ENCODE data around the gene C19orf25. TPM values are rescaled to one million over a fixed set of nuclear protein-coding genes. Genes with fewer than 3 reads are reported as not detected.

Gene C19orf25
- polyA plus RNA-seq, 1 donor from 2014 or later, result 80.2 TPM

- Histone ChIP-seq H4K20me1 (ENCODE audit: insufficient read depth) (no peaks in the 10 kb centered on the region), H3K4me2 (ENCODE audit: low read length) (no peak overlapping the region), H3K27me3 (ENCODE audit: insufficient read depth, low read depth, low read length) (peaks cover 19% of the 10 kb centered on the region), H3K9me2 (ENCODE audit: insufficient read depth, low read length) (no peaks in the 10 kb centered on the region), H2AFZ (ENCODE audit: low read depth, low read length) (peak overlapping the region; percentile 18), H3K79me2 (replicated peaks; ENCODE audit: insufficient read depth, low read length) (no peaks in the 10 kb centered on the region), H3K27ac (ENCODE audit: low read length) (peak overlapping the region; percentile 95), H3K9ac (ENCODE audit: low read length) (peak overlapping the region; percentile 86), H3K36me3 (ENCODE audit: insufficient read depth, low read length) (no peaks in the 10 kb centered on the region), H3F3A (ENCODE audit: insufficient read depth, low read length, poor library complexity, severe bottlenecking) (no peaks in the 10 kb centered on the region), H3K9me3 (ENCODE audit: low read length) (no peaks in the 10 kb centered on the region), H3K4me3 (ENCODE audit: low read length) (peak overlapping the region; percentile 73)
- TF ChIP-seq MXI1 (conservative IDR thresholded peaks at IDR 0.05; ENCODE audit: poor library complexity, severe bottlenecking), result no peak
- TF ChIP-seq RAD21 (conservative IDR thresholded peaks at IDR 0.05), result no peak
- TF ChIP-seq EZH2 (IDR thresholded peaks at IDR 0.05; ENCODE audit: borderline replicate concordance, insufficient read depth, low read length, poor library complexity, severe bottlenecking), result no peak
- TF ChIP-seq EP300 (conservative IDR thresholded peaks at IDR 0.05; ENCODE audit: poor library complexity, severe bottlenecking), result no peak
- no peak for TF ChIP-seq SMC3 (conservative IDR thresholded peaks at IDR 0.05; ENCODE audit: poor library complexity)
- no peak for TF ChIP-seq TAF1 (IDR thresholded peaks at IDR 0.05; ENCODE audit: low read depth)
- TF ChIP-seq POLR2AphosphoS5 (IDR thresholded peaks at IDR 0.05), result no peak
- no peak for TF ChIP-seq REST (IDR thresholded peaks at IDR 0.05; ENCODE audit: borderline replicate concordance)
- no peak for TF ChIP-seq CTCF (IDR thresholded peaks at IDR 0.05; ENCODE audit: poor library complexity, severe bottlenecking)
Measured at GRCh38 chr19:1508507-1508856, 29.5 kb upstream of the C19orf25 start.

- Histone ChIP-seq H3K9ac (ENCODE audit: low read length) (peak overlapping the region; percentile 86), H3K9me3 (ENCODE audit: low read length) (no peaks in the 10 kb centered on the region), H3K27ac (ENCODE audit: low read length) (peak overlapping the region; percentile 95), H4K20me1 (ENCODE audit: insufficient read depth) (no peaks in the 10 kb centered on the region), H3K9me2 (ENCODE audit: insufficient read depth, low read length) (no peaks in the 10 kb centered on the region), H3F3A (ENCODE audit: insufficient read depth, low read length, poor library complexity, severe bottlenecking) (no peaks in the 10 kb centered on the region), H3K27me3 (ENCODE audit: insufficient read depth, low read depth, low read length) (peaks cover 20% of the 10 kb centered on the region), H3K36me3 (ENCODE audit: insufficient read depth, low read length) (no peaks in the 10 kb centered on the region), H3K4me3 (ENCODE audit: low read length) (peak overlapping the region; percentile 73), H3K79me2 (replicated peaks; ENCODE audit: insufficient read depth, low read length) (no peaks in the 10 kb centered on the region), H3K4me2 (ENCODE audit: low read length) (peak overlapping the region; percentile 58), H2AFZ (ENCODE audit: low read depth, low read length) (peak overlapping the region; percentile 81)
- TF ChIP-seq MXI1 (conservative IDR thresholded peaks at IDR 0.05; ENCODE audit: poor library complexity, severe bottlenecking) (peak; percentile 84), EZH2 (IDR thresholded peaks at IDR 0.05; ENCODE audit: borderline replicate concordance, insufficient read depth, low read length, poor library complexity, severe bottlenecking) (no peak), POLR2AphosphoS5 (IDR thresholded peaks at IDR 0.05) (peak; percentile 88), EP300 (conservative IDR thresholded peaks at IDR 0.05; ENCODE audit: poor library complexity, severe bottlenecking) (peak; percentile 66), RAD21 (conservative IDR thresholded peaks at IDR 0.05) (peak; percentile 20), CTCF (IDR thresholded peaks at IDR 0.05; ENCODE audit: poor library complexity, severe bottlenecking) (no peak), SMC3 (conservative IDR thresholded peaks at IDR 0.05; ENCODE audit: poor library complexity) (no peak), TAF1 (IDR thresholded peaks at IDR 0.05; ENCODE audit: low read depth) (peak; percentile 38), REST (IDR thresholded peaks at IDR 0.05; ENCODE audit: borderline replicate concordance) (peak; percentile 63)
Measured at GRCh38 chr19:1507763-1508506, 28.9 kb upstream of the C19orf25 start.
